Head of caudate nucleus (tissue), 42 donors: ENCODE results near the gene P3R3URF.

Experiments used
- DNase-seq, 42 donors: peaks; one replicate each; pipeline versions ENCODE4 v3.0.0 to v3.0.0-alpha.2; 2020 to 2021; ENCODE audit warnings: mixed read lengths in 7 of 42
- intact Hi-C: fragments of 100-400 bp; cut with DNase I; formaldehyde crosslinking; loops from one replicate; pipeline ENCODE4 v1.15.0; 2022

The P3R3URF gene

GRCh38 chr1:46152016-46152415 lies 24.3 kb downstream of the P3R3URF start:
- intact Hi-C loops, result no loop called here

GRCh38 chr1:46150085-46150484 lies 26.2 kb downstream of the P3R3URF start:
- intact Hi-C loops, result no loop called here
- no peak for DNase-seq

More at GRCh38 chr1:46152016-46152415, 24.3 kb downstream of the P3R3URF start:
- no peak for DNase-seq

- intact Hi-C loops, result no loop called here
- DNase-seq, result no peak
Observed at GRCh38 chr1:46148318-46148717, 28.0 kb downstream of the P3R3URF start.

- DNase-seq, result no peak
- intact Hi-C loops, result loop anchor here (5.0 kb wide), 1 partner anchor 34 kb away; no protein-coding TSS in a partner anchor
Observed at GRCh38 chr1:46137916-46138315, 38.4 kb downstream of the P3R3URF start.

GRCh38 chr1:46136711-46137110 lies 39.6 kb downstream of the P3R3URF start:
- DNase-seq, result peak in 1 of 42 donors; percentile 14

GRCh38 chr1:46134660-46135331 lies 41.5 kb downstream of the P3R3URF start:
- no peak for DNase-seq
- intact Hi-C loops, result loop anchor here (5.0 kb wide), 1 partner anchor 38 kb away; no protein-coding TSS in a partner anchor

More at GRCh38 chr1:46136711-46137110, 39.6 kb downstream of the P3R3URF start:
- intact Hi-C loops, result loop anchor here (5.0 kb wide), 1 partner anchor 36 kb away; no protein-coding TSS in a partner anchor

GRCh38 chr1:46133781-46134350 lies 42.4 kb downstream of the P3R3URF start:
- intact Hi-C loops, result no loop called here
- no peak for DNase-seq

GRCh38 chr1:46133181-46133658 lies 43.1 kb downstream of the P3R3URF start:
- DNase-seq, result peak in 3 of 42 donors; percentile 11 to 73 (median 68)
- intact Hi-C loops, result no loop called here

- intact Hi-C loops, result no loop called here
- DNase-seq, result peak; percentile 94 to 99 (median 98)
Observed at GRCh38 chr1:46132529-46133180, 43.6 kb downstream of the P3R3URF start, which contains the start of gene PIK3R3. PIK3R3 (minus strand) TSS chr1:46132629; CDS start chr1:46131952, 677 bp downstream.

- intact Hi-C loops, result no loop called here
- peak in 40 of 42 donors; percentile 3 to 66 (median 27) for DNase-seq
Observed at GRCh38 chr1:46131712-46132528, 44.4 kb downstream of the P3R3URF start.

GRCh38 chr1:46131093-46131492 lies 45.2 kb downstream of the P3R3URF start:
- peak in 1 of 42 donors; percentile 6 for DNase-seq
- intact Hi-C loops, result no loop called here

- intact Hi-C loops, result no loop called here
Observed at GRCh38 chr1:46130606-46131005, 45.7 kb downstream of the P3R3URF start.

GRCh38 chr1:46130121-46130520 lies 46.2 kb downstream of the P3R3URF start:
- intact Hi-C loops, result no loop called here
- no peak for DNase-seq

More at GRCh38 chr1:46130606-46131005, 45.7 kb downstream of the P3R3URF start:
- no peak for DNase-seq

GRCh38 chr1:46128344-46128743 lies 47.9 kb downstream of the P3R3URF start:
- intact Hi-C loops, result no loop called here
- peak in 1 of 42 donors; percentile 16 for DNase-seq
